GM23248 (cell line): ENCODE data around the gene KCNIP1. TPM values are rescaled to one million over a fixed set of nuclear protein-coding genes. Genes with fewer than 3 reads are reported as not detected.

ENCODE experiments used
- DNase-seq: peaks from one replicate; pipeline ENCODE4 v3.0.0-alpha.2; 2015
- H2AFZ ChIP-seq: fragments of 200-600 bp; sonication (generic); 2 replicates; pipeline ENCODE4 v1.6.1; 2016; ENCODE audit warnings: antibody characterized with exemption
- H3F3A ChIP-seq: fragments of 200-600 bp; sonication (generic); 2 replicates; pipeline ENCODE4 v1.6.1; 2016; ENCODE audit warnings: mild to moderate bottlenecking, antibody characterized with exemption, mixed run types; ENCODE audit not compliant: insufficient read depth
- H3K27ac ChIP-seq: fragments of 200-600 bp; sonication (generic); 2 replicates; pipeline ENCODE4 v1.5.1; 2016; ENCODE audit warnings: mild to moderate bottlenecking
- H3K27me3 ChIP-seq: fragments of 200-600 bp; sonication (generic); replicated peaks from 2 replicates; pipeline ENCODE4 v1.6.1; 2016; ENCODE audit warnings: mild to moderate bottlenecking; ENCODE audit not compliant: insufficient read depth
- H3K36me3 ChIP-seq: fragments of 200-600 bp; sonication (generic); 2 replicates; pipeline ENCODE4 v1.6.1; 2016; ENCODE audit warnings: low read depth, mild to moderate bottlenecking
- H3K4me1 ChIP-seq: fragments of 200-600 bp; sonication (generic); 2 replicates; pipeline ENCODE4 v1.6.1; 2016; ENCODE audit warnings: mild to moderate bottlenecking; ENCODE audit not compliant: insufficient read depth
- H3K4me2 ChIP-seq: fragments of 200-600 bp; sonication (generic); one replicate; pipeline ENCODE4 v1.6.1; 2016; ENCODE audit warnings: mild to moderate bottlenecking; ENCODE audit not compliant: unreplicated experiment
- H3K4me3 ChIP-seq: fragments of 200-600 bp; sonication (generic); 2 replicates; pipeline ENCODE4 v1.5.1; 2016; ENCODE audit warnings: mild to moderate bottlenecking
- H3K79me2 ChIP-seq: fragments of 200-600 bp; sonication (generic); 2 replicates; pipeline ENCODE4 v1.6.1; 2016; ENCODE audit warnings: mild to moderate bottlenecking; ENCODE audit not compliant: insufficient read depth
- H3K9ac ChIP-seq: fragments of 200-600 bp; sonication (generic); 2 replicates; pipeline ENCODE4 v1.6.1; 2016; ENCODE audit warnings: mild to moderate bottlenecking
- H3K9me2 ChIP-seq: fragments of 200-600 bp; sonication (generic); 2 replicates; pipeline ENCODE4 v1.6.1; 2016; ENCODE audit warnings: mixed run types, mild to moderate bottlenecking, moderate library complexity; ENCODE audit not compliant: insufficient read depth
- H3K9me3 ChIP-seq: fragments of 200-600 bp; sonication (generic); one replicate; pipeline ENCODE4 v1.6.1; 2017; ENCODE audit warnings: low read depth
- H4K20me1 ChIP-seq: fragments of 200-600 bp; sonication (generic); 2 replicates; pipeline ENCODE4 v1.6.0; 2016; ENCODE audit not compliant: insufficient read depth
- EZH2 ChIP-seq: fragments of 200-600 bp; sonication (generic); IDR thresholded peaks from 2 replicates; pipeline ENCODE4 v1.6.1; 2018; ENCODE audit warnings: antibody characterized with exemption, mild to moderate bottlenecking; ENCODE audit not compliant: insufficient read depth, poor library complexity, severe bottlenecking
- EZH2phosphoT487 ChIP-seq: fragments of 200-600 bp; sonication (generic); IDR thresholded peaks from 2 replicates; pipeline ENCODE4 v1.6.1; 2018; ENCODE audit warnings: antibody characterized with exemption, moderate library complexity, mild to moderate bottlenecking, low read depth; ENCODE audit not compliant: insufficient read depth
- WGBS, 2 experiments: methylation state at CpG; one replicate each; pipeline ENCODE4 v1.1.6; 2015 to 2017; ENCODE audit warnings: low lambda C conversion rate in 2 of 2, low coverage in 1 of 2; ENCODE audit errors: missing lambda C conversion rate in 2 of 2; 5-methylcytosine and 5-hydroxymethylcytosine counted together
- in situ Hi-C: fragments of 300-500 bp; cut with MboI; formaldehyde crosslinking; loops from 2 replicates; pipeline ENCODE4 v1.15.0; 2020
- polyA plus RNA-seq: library from polyadenylated mRNA; unstranded; fragments of >200 nt; fragmentation: Nextera tagmentation; extraction: Ambion mirVana; gene quantifications from 2 replicates; pipeline ENCODE4 v1.2.1, GENCODE V29; 2016
- total RNA-seq: library from RNA; depleted of rRNA; stranded (reverse); fragments of >200 nt; shearing (Covaris generic); gene quantifications from 2 replicates; pipeline ENCODE4 v1.2.3, GENCODE V29; 2014

KCNIP1 gene
- total and polyA plus RNA-seq, 2 experiments from 2014 or later: not detected

DNA sequence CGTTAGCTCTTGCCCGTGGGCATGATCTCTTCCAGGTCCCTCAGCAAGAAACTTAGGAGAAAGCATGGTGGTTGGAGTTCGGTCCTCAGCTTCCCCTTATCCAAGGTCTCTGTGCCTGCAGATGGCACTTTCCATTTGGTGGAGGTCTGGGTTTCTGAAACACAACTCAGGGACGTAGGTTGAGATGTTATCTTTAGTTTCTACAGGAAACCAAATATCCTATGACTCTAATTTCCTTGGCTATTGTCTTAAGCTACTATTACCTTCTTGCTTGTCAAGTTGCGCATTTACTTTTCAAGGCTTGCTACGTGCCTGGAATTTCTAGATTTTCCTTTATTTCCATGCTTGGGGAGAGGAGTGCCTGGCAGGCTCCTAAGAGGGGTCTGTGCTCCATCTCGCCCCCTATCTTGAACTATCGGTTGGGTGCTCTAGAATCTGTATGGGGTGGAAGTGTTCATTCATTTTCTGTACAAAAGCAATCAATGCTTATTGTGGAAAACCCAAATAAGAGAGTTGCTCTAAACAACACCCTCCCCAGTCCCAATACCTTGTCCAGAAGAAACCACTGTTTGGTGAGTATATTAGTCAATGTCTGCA is 32.9 kb upstream of the KCNIP1 start:
- Histone ChIP-seq H3K27me3 (peaks cover 4% of the 10 kb centered on the region; the same call in 1 of the 2 replicates), H3K4me3 (no peak overlapping the region), H3K79me2 (no peaks in the 10 kb centered on the region), H3K4me1 (peaks cover 13% of the 10 kb centered on the region), H3K9me3 (no peaks in the 10 kb centered on the region), H3K9me2 (no peaks in the 10 kb centered on the region), H3F3A (peaks cover 12% of the 10 kb centered on the region), H3K9ac (no peak overlapping the region), H3K27ac (no peak overlapping the region), H2AFZ (no peak overlapping the region), H4K20me1 (no peaks in the 10 kb centered on the region), H3K36me3 (no peaks in the 10 kb centered on the region), H3K4me2 (no peak overlapping the region)
- TF ChIP-seq EZH2 (no peak), EZH2phosphoT487 (no peak)
- in situ Hi-C loops: no loop called here
- WGBS, 2 experiments: 84% methylated on average over 8 of the region's 8 CpGs
- no peak for DNase-seq

DNA sequence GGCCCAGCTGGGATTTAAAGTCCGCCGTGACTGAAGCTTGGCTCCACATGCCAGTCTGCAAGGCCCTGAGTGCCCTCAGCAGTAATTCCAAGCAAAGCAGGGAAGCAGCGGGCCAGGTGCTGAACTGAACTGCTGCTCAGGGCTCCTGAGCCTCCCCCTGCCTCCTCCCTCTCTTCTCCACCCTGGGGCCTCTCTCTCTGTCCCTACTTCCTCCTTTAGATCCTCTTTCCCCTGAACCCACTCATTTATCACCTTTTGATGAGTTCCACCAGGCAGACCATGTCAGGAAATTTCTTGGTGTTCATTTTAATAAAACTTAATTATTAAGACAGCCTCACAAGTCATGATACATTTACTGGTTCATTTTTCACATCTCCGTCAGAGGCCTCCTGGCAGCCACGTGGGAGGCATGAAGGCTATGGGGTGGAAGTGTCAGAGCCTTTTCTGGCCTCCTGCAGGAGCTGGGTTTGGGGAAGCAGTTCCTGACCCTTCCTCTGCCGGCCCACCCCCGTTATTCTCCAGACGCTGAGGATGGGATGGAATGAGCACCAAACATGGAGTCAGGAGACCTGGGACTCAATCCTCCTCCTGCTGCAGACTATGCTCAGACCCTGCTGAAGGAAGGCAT is 32.2 kb upstream of the KCNIP1 start:
- WGBS, 2 experiments: 82 to 84% methylated on average over 8 of the region's 8 CpGs
- no peaks in the 10 kb centered on the region for H3K9me3 ChIP-seq
- no peaks in the 10 kb centered on the region for H3K79me2 ChIP-seq
- peaks cover 4% of the 10 kb centered on the region for H3F3A ChIP-seq
- H3K27ac ChIP-seq: no peak overlapping the region
- H3K9me2 ChIP-seq: no peaks in the 10 kb centered on the region
- in situ Hi-C loops: no loop called here
- no peak for DNase-seq
- H3K4me3 ChIP-seq: no peak overlapping the region
- H3K36me3 ChIP-seq: no peaks in the 10 kb centered on the region
- peaks cover 4% of the 10 kb centered on the region; the same call in 1 of the 2 replicates for H3K27me3 ChIP-seq
- TF ChIP-seq EZH2 (no peak), EZH2phosphoT487 (no peak)
- H3K9ac ChIP-seq: no peak overlapping the region
- H3K4me1 ChIP-seq: peaks cover 6% of the 10 kb centered on the region
- H3K4me2 ChIP-seq: no peak overlapping the region
- no peaks in the 10 kb centered on the region for H4K20me1 ChIP-seq
- H2AFZ ChIP-seq: no peak overlapping the region

DNA sequence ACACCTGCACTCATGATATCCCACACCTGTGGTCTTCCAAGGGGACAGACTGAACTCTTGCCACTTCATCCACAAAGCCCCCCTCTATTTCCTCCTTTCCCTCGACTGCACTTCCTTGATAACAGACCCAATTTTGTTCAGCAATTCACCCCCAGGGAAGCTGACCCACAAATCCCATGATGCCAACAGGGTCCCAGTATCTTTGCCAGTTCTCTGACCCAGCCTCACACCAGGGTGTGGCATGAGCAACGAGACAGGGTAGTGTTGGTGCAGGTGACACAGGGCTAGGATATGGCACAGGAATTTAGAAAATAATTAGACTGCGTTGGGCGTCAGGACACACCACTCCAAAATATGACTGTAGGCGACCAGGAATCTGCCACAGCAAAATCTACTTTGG is 30.2 kb upstream of the KCNIP1 start:
- Histone ChIP-seq H3K27me3 (peaks cover 4% of the 10 kb centered on the region; the same call in 1 of the 2 replicates), H3K79me2 (no peaks in the 10 kb centered on the region), H2AFZ (no peak overlapping the region), H3K36me3 (no peaks in the 10 kb centered on the region), H4K20me1 (no peaks in the 10 kb centered on the region), H3K4me2 (no peak overlapping the region), H3K9me2 (no peaks in the 10 kb centered on the region), H3K4me3 (no peak overlapping the region), H3K9ac (no peak overlapping the region), H3K9me3 (no peaks in the 10 kb centered on the region), H3F3A (no peaks in the 10 kb centered on the region), H3K27ac (no peak overlapping the region), H3K4me1 (no peaks in the 10 kb centered on the region)
- TF ChIP-seq EZH2phosphoT487 (no peak), EZH2 (no peak)
- DNase-seq: no peak
- in situ Hi-C loops: no loop called here
- 50 to 51% methylated on average over 5 of the region's 5 CpGs for WGBS, 2 experiments

DNA sequence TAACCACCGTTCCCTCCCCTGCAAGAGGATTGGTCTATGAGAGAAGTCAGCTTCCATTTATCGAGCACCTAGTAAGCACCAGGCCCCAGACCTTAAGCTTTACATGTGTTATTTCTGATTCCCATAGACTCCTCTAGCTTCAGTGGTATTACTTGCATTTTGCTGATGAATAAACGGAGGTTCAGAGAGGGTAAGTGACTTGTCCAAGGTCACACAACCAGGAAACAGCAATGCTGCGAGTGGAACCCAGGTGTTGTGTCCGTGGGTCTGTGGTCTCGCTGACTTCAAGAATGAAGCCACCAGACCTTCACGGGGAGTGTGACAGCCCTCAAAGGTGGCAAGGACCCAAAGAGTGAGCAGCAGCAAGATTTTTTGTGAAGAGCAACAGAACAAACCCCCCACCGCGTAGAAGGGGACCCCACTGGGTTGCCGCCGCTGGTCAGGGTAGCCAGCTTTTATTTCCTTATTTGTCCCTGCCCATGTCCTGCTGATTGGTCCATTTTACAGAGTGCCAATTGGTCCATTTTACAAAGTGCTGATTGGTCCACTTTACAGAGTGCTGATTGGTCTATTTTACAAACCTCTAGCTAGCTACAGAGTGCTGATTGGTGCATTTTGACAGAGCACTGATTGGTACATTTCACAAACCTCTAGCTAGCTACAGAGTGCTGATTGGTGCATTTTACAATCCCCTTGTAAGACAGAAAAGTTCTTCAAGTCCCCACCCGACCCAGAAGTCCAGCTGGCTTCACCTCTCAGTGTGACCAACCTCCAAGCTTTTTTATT is 29.1 kb upstream of the KCNIP1 start:
- H3K4me2 ChIP-seq: no peak overlapping the region
- H3K9me2 ChIP-seq: no peaks in the 10 kb centered on the region
- in situ Hi-C loops: no loop called here
- DNase-seq: no peak
- H3F3A ChIP-seq: no peaks in the 10 kb centered on the region
- H3K4me1 ChIP-seq: 0 out of 2 replicates have a peak, but pooled peaks cover 5% of the 10 kb centered on the region
- H3K9me3 ChIP-seq: no peaks in the 10 kb centered on the region
- H2AFZ ChIP-seq: no peak overlapping the region
- no peaks in the 10 kb centered on the region for H3K79me2 ChIP-seq
- peaks cover 4% of the 10 kb centered on the region; the same call in 1 of the 2 replicates for H3K27me3 ChIP-seq
- no peak overlapping the region for H3K4me3 ChIP-seq
- no peaks in the 10 kb centered on the region for H3K36me3 ChIP-seq
- no peaks in the 10 kb centered on the region for H4K20me1 ChIP-seq
- 76 to 79% methylated on average over 12 of the region's 12 CpGs for WGBS, 2 experiments
- no peak overlapping the region for H3K27ac ChIP-seq
- no peak for TF ChIP-seq EZH2phosphoT487
- no peak overlapping the region for H3K9ac ChIP-seq
